HEK293 (cell line): ENCODE measurements around the gene MTMR2.
A peak's percentile ranks its signal among the peaks of the same experiment; 100 is the strongest.

Experiments
- CTCF ChIA-PET: fragments of 350-600 bp; formaldehyde crosslinking; extraction: SDS; loops from one replicate; lab custom pipeline; 2021; ENCODE audit warnings: antibody characterized with exemption; lab: Yijun Ruan, JAX
- POLR2A ChIA-PET: fragments of 300-600 bp; formaldehyde crosslinking; extraction: SDS; loops from one replicate; lab custom pipeline; 2020; ENCODE audit warnings: antibody characterized with exemption, inconsistent platforms; lab: Yijun Ruan, JAX
- H3K27ac ChIP-seq: fragments of 200-500 bp; sonication (Bioruptor generic); 2 replicates; pipeline ENCODE4 v1.5.1; 2014; ENCODE audit warnings: low read depth, low read length, control low read depth, inconsistent platforms; ENCODE audit errors: extremely low read depth
- H3K36me3 ChIP-seq, 2 experiments: fragments of 200-500 bp in 1 of 2; sonication (Bioruptor generic) in 1 of 2; 1 replicate in 1 of 2; 2 replicates in 1 of 2; pipeline ENCODE4 v1.5.1; 2014 to 2017; ENCODE audit warnings: inconsistent platforms in 2 of 2, low read length in 2 of 2; ENCODE audit not compliant: control insufficient read depth in 2 of 2, insufficient read depth in 1 of 2
- H3K4me1 ChIP-seq: fragments of 200-500 bp; sonication (Bioruptor generic); 2 replicates; pipeline ENCODE4 v1.5.1; 2014; ENCODE audit warnings: mild to moderate bottlenecking, low read length, inconsistent platforms; ENCODE audit not compliant: control insufficient read depth, insufficient read depth
- H3K4me3 ChIP-seq: 2 replicates; pipeline ENCODE4 v1.5.1; 2011; ENCODE audit warnings: low read depth, mild to moderate bottlenecking, control low read depth, low read length, moderate library complexity
- H3K9me3 ChIP-seq: fragments of 200-500 bp; sonication (Bioruptor generic); 2 replicates; pipeline ENCODE4 v1.5.1; 2014; ENCODE audit warnings: low read depth, low read length, inconsistent platforms; ENCODE audit not compliant: control insufficient read depth, insufficient read depth
- GLI4 ChIP-seq: fragments of 450-650 bp; formaldehyde crosslinking; IDR thresholded peaks from 2 replicates; pipeline ENCODE4 v1.5.1; 2016; ENCODE audit warnings: missing biosample characterization, missing genetic modification characterization
- MEIS1 ChIP-seq: sonication (generic); formaldehyde crosslinking; IDR thresholded peaks from 2 replicates; pipeline ENCODE4 v1.8.1; 2022; ENCODE audit warnings: missing genetic modification reagents, mild to moderate bottlenecking, borderline replicate concordance
- PRDM1 ChIP-seq: fragments of 450-650 bp; formaldehyde crosslinking; IDR thresholded peaks from 2 replicates; pipeline ENCODE4; 2016; ENCODE audit warnings: missing biosample characterization, missing genetic modification characterization
- RBAK ChIP-seq: fragments of 450-650 bp; formaldehyde crosslinking; IDR thresholded peaks from 2 replicates; pipeline ENCODE4 v1.5.1; 2016; ENCODE audit warnings: missing biosample characterization, missing genetic modification characterization
- SP2 ChIP-seq: fragments of 450-650 bp; formaldehyde crosslinking; IDR thresholded peaks from 2 replicates; pipeline ENCODE4 v1.5.1; 2016; ENCODE audit warnings: missing biosample characterization, missing genetic modification characterization
- SP3 ChIP-seq: fragments of 450-650 bp; formaldehyde crosslinking; IDR thresholded peaks from 2 replicates; pipeline ENCODE4 v1.5.1; 2016; ENCODE audit warnings: missing biosample characterization, missing genetic modification characterization
- TCF7L2 ChIP-seq: IDR thresholded peaks from 2 replicates; pipeline ENCODE4 v1.6.1; 2011; ENCODE audit warnings: low read depth, mild to moderate bottlenecking, inconsistent platforms, low read length, moderate library complexity, borderline replicate concordance
- ZEB2 ChIP-seq: fragments of 450-650 bp; formaldehyde crosslinking; IDR thresholded peaks from 2 replicates; pipeline ENCODE4 v1.5.1; 2016; ENCODE audit warnings: missing biosample characterization, missing genetic modification characterization
- ZFP3 ChIP-seq: fragments of 450-650 bp; formaldehyde crosslinking; IDR thresholded peaks from 2 replicates; pipeline ENCODE4 v1.5.1; 2016; ENCODE audit warnings: low read depth, missing biosample characterization, missing genetic modification characterization
- ZFP69B ChIP-seq: fragments of 450-650 bp; formaldehyde crosslinking; IDR thresholded peaks from 2 replicates; pipeline ENCODE4 v1.5.1; 2016; ENCODE audit warnings: missing biosample characterization, missing genetic modification characterization
- ZNF174 ChIP-seq: fragments of 450-650 bp; formaldehyde crosslinking; IDR thresholded peaks from 2 replicates; pipeline ENCODE4 v1.5.0; 2017; ENCODE audit warnings: missing biosample characterization, mild to moderate bottlenecking, missing genetic modification characterization
- ZNF214 ChIP-seq: fragments of 450-650 bp; formaldehyde crosslinking; IDR thresholded peaks from 2 replicates; pipeline ENCODE4 v1.5.1; 2017; ENCODE audit warnings: missing biosample characterization, mild to moderate bottlenecking, missing genetic modification characterization, borderline replicate concordance
- ZNF394 ChIP-seq: fragments of 450-650 bp; formaldehyde crosslinking; IDR thresholded peaks from 2 replicates; pipeline ENCODE4 v1.5.1; 2016; ENCODE audit warnings: missing biosample characterization, missing genetic modification characterization, mild to moderate bottlenecking, moderate library complexity, borderline replicate concordance
- ZNF513 ChIP-seq: fragments of 450-650 bp; IDR thresholded peaks from 2 replicates; pipeline ENCODE4 v1.5.1; 2018; ENCODE audit warnings: missing biosample characterization, missing genetic modification characterization
- ZNF514 ChIP-seq: fragments of 450-650 bp; formaldehyde crosslinking; IDR thresholded peaks from 2 replicates; pipeline ENCODE4 v1.5.1; 2016; ENCODE audit warnings: missing biosample characterization, missing genetic modification characterization
- ZNF558 ChIP-seq: fragments of 450-650 bp; formaldehyde crosslinking; IDR thresholded peaks from 2 replicates; pipeline ENCODE4 v1.5.1; 2016; ENCODE audit warnings: missing biosample characterization, missing genetic modification characterization
- ZNF624 ChIP-seq: fragments of 450-650 bp; formaldehyde crosslinking; IDR thresholded peaks from 2 replicates; pipeline ENCODE4 v1.5.1; 2017; ENCODE audit warnings: missing biosample characterization, missing genetic modification characterization
- ZNF654 ChIP-seq: fragments of 450-650 bp; formaldehyde crosslinking; IDR thresholded peaks from 2 replicates; pipeline ENCODE4 v1.5.1; 2016; ENCODE audit warnings: low read depth, missing biosample characterization, missing genetic modification characterization
- ZNF664 ChIP-seq: fragments of 450-650 bp; formaldehyde crosslinking; IDR thresholded peaks from 2 replicates; pipeline ENCODE4 v1.5.1; 2016; ENCODE audit warnings: missing biosample characterization, missing genetic modification characterization
- ZNF670 ChIP-seq: fragments of 450-650 bp; formaldehyde crosslinking; IDR thresholded peaks from 2 replicates; pipeline ENCODE4 v1.5.1; 2016; ENCODE audit warnings: missing biosample characterization, missing genetic modification characterization, low read depth
- ZSCAN5A ChIP-seq: fragments of 450-650 bp; formaldehyde crosslinking; IDR thresholded peaks from 2 replicates; pipeline ENCODE4 v1.5.1; 2016; ENCODE audit warnings: missing biosample characterization, missing genetic modification characterization

The MTMR2 gene

GRCh38 chr11:95892892-95893570, 30.9 kb downstream of the MTMR2 start:
- Histone ChIP-seq H3K4me1 (no peaks in the 10 kb centered on the region), H3K27ac (no peak overlapping the region), H3K36me3 (no peaks in the 10 kb centered on the region), H3K4me3 (no peak overlapping the region), H3K9me3 (no peaks in the 10 kb centered on the region)
- TF ChIP-seq PRDM1 (tag by site-specific recombination) = no peak
- no peak for TF ChIP-seq ZNF513 (tag by site-specific recombination)
- no peak for TF ChIP-seq ZNF214
- TF ChIP-seq ZFP69B (tag by site-specific recombination) = no peak
- TF ChIP-seq ZNF670 (tag by site-specific recombination) = no peak
- no peak for TF ChIP-seq ZNF394 (tag by site-specific recombination)
- TF ChIP-seq ZNF624 (tag by site-specific recombination) = no peak
- no peak for TF ChIP-seq ZNF174 (tag by site-specific recombination)
- TF ChIP-seq ZNF558 (tag by site-specific recombination) = no peak
- TF ChIP-seq ZNF664 = no peak
- no peak for TF ChIP-seq TCF7L2
- no peak for TF ChIP-seq SP3
- no peak for TF ChIP-seq ZNF654
- TF ChIP-seq RBAK = no peak
- POLR2A ChIA-PET = no interaction called here
- CTCF ChIA-PET = interaction anchor here (0.6 kb wide), 1 partner anchor 618 kb away, joined by 6 read pairs; no protein-coding TSS in a partner anchor

- Histone ChIP-seq H3K27ac (no peak overlapping the region), H3K4me3 (no peak overlapping the region), H3K9me3 (no peaks in the 10 kb centered on the region), H3K36me3 (no peaks in the 10 kb centered on the region), H3K4me1 (no peaks in the 10 kb centered on the region)
- no peak for TF ChIP-seq ZNF214
- TF ChIP-seq GLI4 (tag by site-specific recombination) = no peak
- TF ChIP-seq ZFP3 (tag by site-specific recombination) = no peak
- TF ChIP-seq ZNF514 (tag by site-specific recombination) = no peak
- no peak for TF ChIP-seq ZEB2 (tag by site-specific recombination)
- no peak for TF ChIP-seq TCF7L2
- no peak for TF ChIP-seq SP2 (tag by site-specific recombination)
- no peak for TF ChIP-seq MEIS1
- CTCF ChIA-PET = interaction anchor here (0.6 kb wide), 1 partner anchor 619 kb away, joined by 6 read pairs; no protein-coding TSS in a partner anchor
- POLR2A ChIA-PET = no interaction called here
Measured at GRCh38 chr11:95892492-95892891, 31.4 kb downstream of the MTMR2 start.

- Histone ChIP-seq H3K4me3 (no peak overlapping the region), H3K4me1 (no peaks in the 10 kb centered on the region), H3K36me3 (peaks cover 0 to 4% of the 10 kb centered on the region in 2 experiments; a peak in 1 of 3 replicates), H3K27ac (no peak overlapping the region), H3K9me3 (no peaks in the 10 kb centered on the region)
- POLR2A ChIA-PET = no interaction called here
- CTCF ChIA-PET = no interaction called here
- 0 out of 2 replicates have a peak, but pooled peaks have one; percentile 22 for TF ChIP-seq PRDM1 (tag by site-specific recombination)
- no peak for TF ChIP-seq ZSCAN5A
Measured at GRCh38 chr11:95891423-95892170, 32.3 kb downstream of the MTMR2 start.
